Prostate gland (tissue), 2 donors: ENCODE measurements around the gene IRF9. TPM values are rescaled to one million over a fixed set of nuclear protein-coding genes. Genes with fewer than 3 reads are reported as not detected.

Experiments
- DNase-seq: peaks from one replicate; pipeline ENCODE4 v3.0.0-alpha.2; 2019; ENCODE audit warnings: low spot score
- H3K27ac ChIP-seq, 2 donors: fragments of 200-600 bp; sonication (generic); 2 replicates each; pipeline ENCODE4 v1.5.1; 2017 to 2019
- H3K27me3 ChIP-seq: fragments of 200-600 bp; sonication (generic); replicated peaks from 2 replicates; pipeline ENCODE4 v1.5.1; 2019; ENCODE audit not compliant: insufficient read depth
- H3K36me3 ChIP-seq, 2 donors: fragments of 200-600 bp; sonication (generic); 1 replicate in 1 of 2; 2 replicates in 1 of 2; pipeline versions ENCODE4 v1.5.1 to v1.8.1; 2017 to 2019
- H3K4me1 ChIP-seq: fragments of 200-600 bp; sonication (generic); replicated peaks from 2 replicates; pipeline ENCODE4 v1.5.1; 2019
- H3K4me3 ChIP-seq, 2 donors: fragments of 200-600 bp; sonication (generic); 2 replicates each; pipeline ENCODE4 v1.5.1; 2017 to 2019
- H3K9me3 ChIP-seq: fragments of 200-600 bp; sonication (generic); 2 replicates; pipeline ENCODE4 v1.5.1; 2017
- POLR2A ChIP-seq: fragments of 450-650 bp; IDR thresholded peaks from one replicate; pipeline ENCODE4 v1.6.1; 2016; ENCODE audit warnings: antibody characterized with exemption, mild to moderate bottlenecking
- POLR2AphosphoS5 ChIP-seq: sonication (generic); formaldehyde crosslinking; IDR thresholded peaks from one replicate; pipeline ENCODE4 v1.6.1; 2017; ENCODE audit warnings: antibody characterized with exemption
- WGBS: methylation state at CpG from one replicate; pipeline ENCODE4 v1.1.5; 2018; 5-methylcytosine and 5-hydroxymethylcytosine counted together
- intact Hi-C: fragments of 100-400 bp; cut with DNase I; formaldehyde crosslinking; loops from one replicate; pipeline ENCODE4 v1.14.2; 2022
- total RNA-seq, 2 donors: library from RNA; depleted of rRNA; stranded (reverse); fragments of >200 nt; gene quantifications; one replicate each; pipeline ENCODE4 v1.1.0, GENCODE V29; 2016
- TF ChIP-seq, protein P1 (sequence below), 4 experiments: fragments of 200-600 bp in 2 of 4; fragments of 450-650 bp in 2 of 4; sonication (generic) in 2 of 4; IDR thresholded peaks; 1 replicate in 3 of 4; 2 replicates in 1 of 4; pipeline ENCODE4 v1.5.1; 2016 to 2019; ENCODE audit warnings: antibody characterized with exemption in 4 of 4, mild to moderate bottlenecking in 2 of 4, moderate library complexity in 2 of 4

IRF9 gene
- total RNA-seq, 2 donors from 2014 or later: 61.5 to 82.9 TPM

DNA sequence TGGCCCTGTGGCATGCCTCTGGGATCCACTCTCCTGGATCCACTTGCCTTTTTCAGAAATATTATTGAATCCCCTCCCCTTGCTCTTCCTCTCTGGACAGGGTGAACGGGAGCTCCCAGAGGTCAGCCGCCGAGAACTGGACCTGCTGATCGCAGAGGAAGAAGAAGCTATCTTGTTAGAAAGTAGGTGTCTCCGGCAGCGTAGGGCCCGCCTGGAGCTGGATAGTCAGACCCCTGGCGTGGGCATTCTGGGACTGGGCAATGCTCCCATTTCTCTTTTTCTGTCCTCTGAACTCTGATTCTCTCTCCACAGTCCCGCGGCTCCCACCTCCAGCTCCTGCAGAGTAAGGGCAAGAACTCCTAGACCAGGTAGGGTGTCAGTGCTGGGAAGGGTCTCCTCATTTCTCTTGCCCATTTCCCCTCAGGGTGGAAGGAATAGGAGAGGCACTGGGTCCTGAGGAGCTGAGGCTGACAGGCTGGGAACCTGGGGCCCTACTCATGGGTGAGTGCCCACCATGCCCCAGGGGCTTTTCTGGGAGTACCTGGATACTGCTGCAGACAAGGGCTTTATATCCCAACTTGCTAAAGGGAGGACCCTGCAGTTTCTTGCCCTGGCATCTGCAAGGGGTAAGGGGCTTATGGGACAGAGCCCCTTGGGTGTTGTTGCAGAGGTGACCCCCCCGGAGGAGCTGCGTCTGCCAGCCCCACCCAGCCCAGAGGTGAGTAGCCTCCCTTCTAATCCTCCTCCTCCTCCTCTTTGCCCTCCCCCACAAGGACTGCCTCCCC, 16.2 kb downstream of the IRF9 start:
- 92% methylated on average over 12 of the region's 12 CpGs for WGBS
- Histone ChIP-seq H3K27ac (no peak overlapping the region), H3K9me3 (no peaks in the 10 kb centered on the region), H3K36me3 (no peaks in the 10 kb centered on the region), H3K4me1 (peaks cover 3% of the 10 kb centered on the region), H3K27me3 (no peaks in the 10 kb centered on the region), H3K4me3 (no peak overlapping the region)
- intact Hi-C loops: no loop called here
- TF ChIP-seq, protein P1, sequence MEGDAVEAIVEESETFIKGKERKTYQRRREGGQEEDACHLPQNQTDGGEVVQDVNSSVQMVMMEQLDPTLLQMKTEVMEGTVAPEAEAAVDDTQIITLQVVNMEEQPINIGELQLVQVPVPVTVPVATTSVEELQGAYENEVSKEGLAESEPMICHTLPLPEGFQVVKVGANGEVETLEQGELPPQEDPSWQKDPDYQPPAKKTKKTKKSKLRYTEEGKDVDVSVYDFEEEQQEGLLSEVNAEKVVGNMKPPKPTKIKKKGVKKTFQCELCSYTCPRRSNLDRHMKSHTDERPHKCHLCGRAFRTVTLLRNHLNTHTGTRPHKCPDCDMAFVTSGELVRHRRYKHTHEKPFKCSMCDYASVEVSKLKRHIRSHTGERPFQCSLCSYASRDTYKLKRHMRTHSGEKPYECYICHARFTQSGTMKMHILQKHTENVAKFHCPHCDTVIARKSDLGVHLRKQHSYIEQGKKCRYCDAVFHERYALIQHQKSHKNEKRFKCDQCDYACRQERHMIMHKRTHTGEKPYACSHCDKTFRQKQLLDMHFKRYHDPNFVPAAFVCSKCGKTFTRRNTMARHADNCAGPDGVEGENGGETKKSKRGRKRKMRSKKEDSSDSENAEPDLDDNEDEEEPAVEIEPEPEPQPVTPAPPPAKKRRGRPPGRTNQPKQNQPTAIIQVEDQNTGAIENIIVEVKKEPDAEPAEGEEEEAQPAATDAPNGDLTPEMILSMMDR (IDR thresholded peaks at IDR 0.05): no peak
- TF ChIP-seq POLR2A (no peak), POLR2AphosphoS5 (no peak)
- no peak for DNase-seq

DNA sequence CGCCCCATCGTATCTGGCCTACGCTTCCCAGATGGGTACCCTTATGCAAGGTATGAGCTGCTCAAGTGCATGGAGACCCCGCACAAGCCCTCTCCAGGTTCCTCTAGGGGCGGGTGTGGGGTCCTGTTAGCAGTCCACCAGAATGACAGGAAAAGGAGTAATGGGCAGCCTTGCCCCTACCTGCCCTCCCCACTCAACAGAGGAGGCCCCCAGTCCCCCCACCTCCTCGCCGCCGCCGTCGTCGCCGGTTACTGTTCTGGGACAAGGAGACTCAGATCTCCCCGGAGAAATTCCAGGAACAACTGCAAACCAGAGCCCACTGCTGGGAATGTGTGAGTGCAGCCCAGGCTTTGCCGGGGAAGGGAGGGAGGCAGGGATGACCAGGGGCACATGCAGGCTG, 16.8 kb downstream of the IRF9 start:
- Histone ChIP-seq H3K4me3 (no peak overlapping the region), H3K9me3 (no peaks in the 10 kb centered on the region), H3K27me3 (no peaks in the 10 kb centered on the region), H3K4me1 (peaks cover 3% of the 10 kb centered on the region), H3K27ac (no peak overlapping the region), H3K36me3 (no peaks in the 10 kb centered on the region)
- 88% methylated on average over 14 of the region's 14 CpGs for WGBS
- no peak for TF ChIP-seq POLR2AphosphoS5
- TF ChIP-seq POLR2A: no peak
- TF ChIP-seq, protein P1 (IDR thresholded peaks at IDR 0.05): no peak
- intact Hi-C loops: no loop called here
- no peak for DNase-seq

DNA sequence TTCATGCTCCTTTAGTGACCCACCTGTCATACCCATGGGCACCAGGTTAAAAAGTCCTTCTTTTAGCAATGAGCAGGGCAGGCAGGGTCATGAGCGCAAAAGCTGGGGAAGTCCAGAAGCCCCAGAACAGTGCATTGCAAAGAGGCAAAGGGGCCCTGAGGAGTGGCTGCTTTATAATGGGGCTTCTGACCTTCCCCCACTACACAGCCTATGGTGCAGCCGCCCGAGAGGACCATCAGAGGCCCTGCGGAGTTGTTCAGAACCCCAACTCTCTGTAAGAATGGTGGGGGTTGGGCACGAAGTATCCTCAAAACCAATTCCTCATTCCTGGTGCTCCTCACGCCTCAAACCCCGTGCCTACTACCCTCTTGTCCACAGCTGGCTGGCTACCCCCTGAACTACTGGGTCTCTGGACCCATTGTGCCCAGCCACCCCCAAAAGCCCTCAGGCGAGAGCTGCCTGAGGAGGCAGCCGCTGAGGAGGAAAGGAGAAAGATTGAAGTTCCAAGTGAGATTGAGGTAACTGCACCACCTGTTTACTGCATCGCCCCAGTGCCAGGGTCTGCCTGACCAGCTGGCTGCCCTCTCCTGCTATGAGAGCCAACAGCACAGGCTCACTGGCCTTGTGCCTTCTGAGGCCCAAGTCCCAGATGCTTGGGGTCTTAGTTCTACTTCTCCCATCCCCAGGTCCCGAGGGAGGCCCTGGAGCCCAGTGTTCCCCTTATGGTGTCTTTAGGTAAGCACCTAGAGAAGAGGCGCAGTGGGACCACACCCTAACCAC, 17.5 kb downstream of the IRF9 start:
- peaks cover 3% of the 10 kb centered on the region for H3K4me1 ChIP-seq
- TF ChIP-seq, protein P1 (IDR thresholded peaks at IDR 0.05): no peak
- TF ChIP-seq POLR2AphosphoS5: no peak
- no peak for TF ChIP-seq POLR2A
- no peaks in the 10 kb centered on the region for H3K27me3 ChIP-seq
- WGBS: 77% methylated on average over 10 of the region's 12 CpGs
- H3K9me3 ChIP-seq: no peaks in the 10 kb centered on the region
- no peak overlapping the region for H3K27ac ChIP-seq
- no peak overlapping the region for H3K4me3 ChIP-seq
- DNase-seq: no peak
- intact Hi-C loops: no loop called here
- no peaks in the 10 kb centered on the region for H3K36me3 ChIP-seq

DNA sequence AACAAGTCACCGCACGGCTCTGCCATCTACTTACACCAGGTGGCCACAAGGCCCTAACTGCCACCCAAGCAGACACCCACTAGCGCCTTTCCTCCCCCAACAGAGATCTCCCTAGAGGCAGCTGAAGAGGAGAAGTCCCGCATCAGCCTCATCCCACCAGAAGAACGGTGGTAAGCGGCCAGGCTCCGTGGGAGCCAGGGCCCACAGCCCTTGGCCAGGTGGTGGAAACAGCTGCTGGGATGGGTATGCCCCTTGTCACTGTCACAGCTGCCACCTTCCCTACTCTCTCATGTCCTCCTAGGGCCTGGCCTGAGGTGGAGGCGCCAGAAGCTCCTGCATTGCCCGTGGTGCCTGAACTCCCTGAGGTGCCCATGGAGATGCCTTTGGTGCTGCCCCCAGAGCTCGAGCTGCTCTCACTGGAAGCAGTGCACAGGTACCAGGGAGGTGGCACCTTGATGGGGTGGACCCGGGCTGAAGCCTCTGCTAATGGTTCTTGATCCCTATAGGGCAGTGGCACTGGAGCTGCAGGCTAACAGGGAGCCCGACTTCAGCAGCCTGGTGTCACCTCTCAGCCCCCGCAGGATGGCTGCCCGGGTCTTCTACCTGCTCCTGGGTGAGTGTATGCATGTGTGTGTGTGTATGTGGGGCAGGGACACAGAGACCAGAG, 18.4 kb downstream of the IRF9 start:
- Histone ChIP-seq H3K4me1 (peaks cover 3% of the 10 kb centered on the region), H3K4me3 (no peak overlapping the region), H3K27ac (peak overlapping the region; percentile 34 to 77), H3K27me3 (no peaks in the 10 kb centered on the region), H3K36me3 (peaks cover 0 to 8% of the 10 kb centered on the region in 2 donors), H3K9me3 (no peaks in the 10 kb centered on the region)
- no peak for TF ChIP-seq POLR2A
- TF ChIP-seq, protein P1 (IDR thresholded peaks at IDR 0.05): no peak
- TF ChIP-seq POLR2AphosphoS5: no peak
- intact Hi-C loops: no loop called here
- WGBS: 83% methylated on average over 12 of the region's 14 CpGs
- DNase-seq: no peak
